ENCODE measurements around the gene SMIM29. TPM values are rescaled to one million over a fixed set of nuclear protein-coding genes. Genes with fewer than 3 reads are reported as not detected.

SMIM29 gene
- 12.3 TPM for total RNA-seq

DNA sequence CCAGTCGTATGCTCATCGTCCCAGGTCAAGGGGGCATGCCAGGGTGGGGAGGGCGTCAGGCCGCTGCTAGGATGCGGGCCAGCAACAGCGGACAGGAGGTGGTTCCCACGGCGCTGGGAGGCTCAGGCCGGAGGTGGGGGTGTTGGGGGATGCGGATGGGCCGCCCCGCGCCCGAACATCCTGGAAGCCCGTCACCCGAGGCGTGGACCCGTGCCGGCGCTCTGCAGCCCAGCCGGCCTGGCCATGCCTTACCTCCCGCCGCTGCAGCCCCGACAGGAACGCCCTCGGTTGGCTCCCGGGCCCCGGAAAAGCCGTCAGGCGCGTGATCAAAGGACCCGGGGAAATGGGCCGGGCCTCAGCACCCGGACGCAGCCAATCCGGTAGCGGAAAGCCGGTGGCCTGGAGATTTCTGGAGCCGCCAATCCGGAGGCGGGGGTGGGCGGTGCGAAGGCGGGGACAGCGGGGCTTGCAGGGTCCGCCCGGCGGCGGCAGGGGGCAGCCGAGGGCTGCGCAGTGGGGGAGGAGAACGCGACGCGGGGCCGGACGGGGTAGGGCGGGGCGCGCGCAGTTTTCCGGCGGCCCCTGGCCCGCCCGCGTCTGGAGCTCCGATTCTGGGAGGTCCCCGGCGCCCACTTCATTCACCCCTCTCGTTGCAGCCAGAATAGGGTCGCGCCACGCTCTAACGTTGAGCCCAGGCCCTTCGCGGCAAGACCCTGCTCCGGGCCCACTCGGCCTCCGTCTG lies at the start of gene SMIM29:
SMIM29 (minus strand) TSS at position 280 of the 742 bp plus-strand sequence. CDS start 1,215 bp downstream, outside the sequence.
- Histone ChIP-seq H3K27me3 (ENCODE audit: insufficient read depth, low read length) (no peaks in the 10 kb centered on the region), H3K9me3 (ENCODE audit: low read depth, low read length) (no peaks in the 10 kb centered on the region), H3K4me3 (ENCODE audit: low read length) (peak within 1 kb of the TSS; percentile 64)

DNA sequence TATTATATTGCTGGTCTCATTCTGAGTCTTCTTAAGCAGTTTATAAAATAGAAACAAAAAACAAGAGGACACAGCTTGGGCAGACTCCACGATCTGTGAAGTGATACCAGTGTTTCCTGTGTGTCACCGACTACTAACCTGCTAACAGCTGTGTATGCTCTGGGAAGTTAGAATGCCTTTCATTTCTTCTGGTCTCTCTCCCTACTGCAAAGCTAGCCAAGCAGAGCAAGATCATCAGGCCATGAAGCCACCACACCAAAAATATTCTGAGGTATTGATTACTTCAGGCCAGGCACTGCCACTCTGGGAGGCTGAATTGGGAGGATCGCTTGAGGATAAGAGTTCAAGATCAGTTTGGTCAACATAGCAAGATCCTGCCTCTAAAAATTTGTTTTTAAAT lies 46.9 kb upstream of the SMIM29 start:
- peaks cover 25% of the 10 kb centered on the region for H3K4me1 ChIP-seq (ENCODE audit: insufficient read depth, low read length)
- no peak overlapping the region for H3K4me3 ChIP-seq (ENCODE audit: low read length)
- H3K27me3 ChIP-seq (ENCODE audit: insufficient read depth, low read length) = no peaks in the 10 kb centered on the region
- no peaks in the 10 kb centered on the region for H3K9me3 ChIP-seq (ENCODE audit: low read depth, low read length)

More for the DNA sequence above, at the start of gene SMIM29:
- H3K4me1 ChIP-seq (ENCODE audit: insufficient read depth, low read length) = peaks cover 33% of the 10 kb centered on the region

DNA sequence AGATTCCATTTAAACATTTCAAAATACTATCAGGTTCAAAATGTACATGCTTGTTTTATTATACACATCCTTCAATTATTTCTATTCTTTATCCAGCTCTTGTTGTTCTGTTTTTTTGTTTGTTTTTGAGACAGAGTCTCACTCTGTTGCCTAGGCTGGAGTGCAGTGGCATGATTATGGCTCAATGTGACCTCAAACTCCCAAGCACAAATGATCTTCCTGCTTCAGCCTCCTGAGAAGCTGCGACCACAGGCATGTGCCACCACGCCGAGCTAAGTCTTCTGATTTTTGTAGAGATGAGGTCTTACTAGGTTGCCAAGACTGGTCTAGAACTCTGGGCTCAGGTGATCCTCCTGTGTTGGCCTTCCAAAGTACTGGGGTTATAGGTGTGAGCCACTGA lies 44.1 kb upstream of the SMIM29 start:
- Histone ChIP-seq H3K4me1 (ENCODE audit: insufficient read depth, low read length) (peaks cover 28% of the 10 kb centered on the region), H3K27me3 (ENCODE audit: insufficient read depth, low read length) (no peaks in the 10 kb centered on the region)

DNA sequence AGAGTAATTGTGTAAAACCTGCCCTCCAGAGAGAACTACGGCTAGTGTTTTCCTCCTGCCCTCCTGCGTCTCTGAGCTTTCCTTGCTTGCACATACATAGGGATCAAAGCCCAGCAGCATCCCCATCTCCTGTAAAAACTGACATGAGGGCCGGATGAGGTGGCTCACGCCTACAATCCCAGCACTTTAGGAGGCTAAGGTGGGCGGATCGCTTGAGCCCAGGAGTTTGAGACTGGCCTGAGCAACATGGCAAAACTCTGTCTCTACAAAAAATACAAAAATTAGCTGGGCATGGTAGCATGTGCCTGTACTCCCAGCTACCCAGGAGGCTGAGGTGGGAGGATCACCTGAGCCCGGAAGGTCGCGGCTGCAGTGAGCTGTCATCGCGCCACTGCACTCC lies 40.3 kb upstream of the SMIM29 start:
- Histone ChIP-seq H3K9me3 (ENCODE audit: low read depth, low read length) (no peaks in the 10 kb centered on the region), H3K4me3 (ENCODE audit: low read length) (no peak overlapping the region), H3K4me1 (ENCODE audit: insufficient read depth, low read length) (peaks cover 52% of the 10 kb centered on the region), H3K27me3 (ENCODE audit: insufficient read depth, low read length) (no peaks in the 10 kb centered on the region)

More for the DNA sequence above, 44.1 kb upstream of the SMIM29 start:
- Histone ChIP-seq H3K9me3 (ENCODE audit: low read depth, low read length) (no peaks in the 10 kb centered on the region), H3K4me3 (ENCODE audit: low read length) (no peak overlapping the region)

DNA sequence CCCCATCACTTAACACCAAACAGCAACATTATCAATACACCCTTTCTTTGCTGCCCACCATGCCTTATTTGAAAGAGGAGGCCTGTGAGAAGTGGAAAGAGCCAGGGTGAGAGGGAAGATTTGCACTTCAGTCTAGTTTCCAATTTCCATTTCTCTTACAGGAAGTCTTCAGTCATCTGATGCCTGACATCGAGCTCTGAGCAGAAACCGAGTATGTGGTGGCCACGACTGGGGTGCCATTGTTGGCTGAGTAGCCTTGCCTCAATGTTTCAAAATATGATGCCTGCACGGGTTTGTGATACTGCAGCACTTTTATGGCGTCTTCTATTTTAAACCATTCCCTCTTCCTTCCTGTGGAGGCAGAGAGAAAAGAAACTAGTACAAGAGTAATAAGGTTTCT lies 39.8 kb upstream of the SMIM29 start:
- no peaks in the 10 kb centered on the region for H3K27me3 ChIP-seq (ENCODE audit: insufficient read depth, low read length)
- H3K4me1 ChIP-seq (ENCODE audit: insufficient read depth, low read length) = peaks cover 58% of the 10 kb centered on the region
- no peaks in the 10 kb centered on the region for H3K9me3 ChIP-seq (ENCODE audit: low read depth, low read length)
- no peak overlapping the region for H3K4me3 ChIP-seq (ENCODE audit: low read length)

DNA sequence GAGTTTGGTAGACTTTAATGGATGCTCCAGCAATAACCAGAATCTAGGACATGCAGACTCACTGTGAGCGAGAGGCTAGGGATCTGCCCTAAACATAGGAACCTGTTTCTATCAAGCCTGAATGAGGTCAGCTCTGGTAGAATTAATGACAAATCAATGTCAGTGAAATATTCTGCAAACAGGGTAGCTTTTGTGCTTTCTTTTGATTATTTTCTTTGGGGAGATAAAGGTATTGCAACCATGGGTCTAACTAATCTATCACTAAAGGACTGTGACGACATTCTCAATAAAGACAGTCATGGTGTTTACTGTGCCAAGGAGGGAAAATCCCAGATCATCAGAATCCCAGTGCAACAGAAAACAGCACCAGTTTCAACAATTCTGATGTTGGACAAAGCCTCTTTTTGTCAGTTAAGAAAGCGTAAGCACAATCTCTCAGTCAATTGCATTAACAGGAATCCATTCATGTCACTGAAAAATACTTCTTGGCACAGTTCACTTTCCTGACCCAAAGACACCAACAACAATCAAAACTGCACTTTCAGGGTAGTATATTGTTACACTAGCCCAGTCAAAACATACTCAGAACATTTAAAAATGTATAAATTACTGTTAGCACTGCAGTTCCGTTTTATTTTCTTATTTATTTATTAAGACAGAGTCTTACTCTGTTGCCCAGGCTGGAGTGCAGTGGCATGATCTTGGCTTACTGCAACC lies 36.8 kb upstream of the SMIM29 start:
- Histone ChIP-seq H3K4me1 (ENCODE audit: insufficient read depth, low read length) (peaks cover 72% of the 10 kb centered on the region), H3K27me3 (ENCODE audit: insufficient read depth, low read length) (no peaks in the 10 kb centered on the region), H3K9me3 (ENCODE audit: low read depth, low read length) (no peaks in the 10 kb centered on the region), H3K4me3 (ENCODE audit: low read length) (no peak overlapping the region)

DNA sequence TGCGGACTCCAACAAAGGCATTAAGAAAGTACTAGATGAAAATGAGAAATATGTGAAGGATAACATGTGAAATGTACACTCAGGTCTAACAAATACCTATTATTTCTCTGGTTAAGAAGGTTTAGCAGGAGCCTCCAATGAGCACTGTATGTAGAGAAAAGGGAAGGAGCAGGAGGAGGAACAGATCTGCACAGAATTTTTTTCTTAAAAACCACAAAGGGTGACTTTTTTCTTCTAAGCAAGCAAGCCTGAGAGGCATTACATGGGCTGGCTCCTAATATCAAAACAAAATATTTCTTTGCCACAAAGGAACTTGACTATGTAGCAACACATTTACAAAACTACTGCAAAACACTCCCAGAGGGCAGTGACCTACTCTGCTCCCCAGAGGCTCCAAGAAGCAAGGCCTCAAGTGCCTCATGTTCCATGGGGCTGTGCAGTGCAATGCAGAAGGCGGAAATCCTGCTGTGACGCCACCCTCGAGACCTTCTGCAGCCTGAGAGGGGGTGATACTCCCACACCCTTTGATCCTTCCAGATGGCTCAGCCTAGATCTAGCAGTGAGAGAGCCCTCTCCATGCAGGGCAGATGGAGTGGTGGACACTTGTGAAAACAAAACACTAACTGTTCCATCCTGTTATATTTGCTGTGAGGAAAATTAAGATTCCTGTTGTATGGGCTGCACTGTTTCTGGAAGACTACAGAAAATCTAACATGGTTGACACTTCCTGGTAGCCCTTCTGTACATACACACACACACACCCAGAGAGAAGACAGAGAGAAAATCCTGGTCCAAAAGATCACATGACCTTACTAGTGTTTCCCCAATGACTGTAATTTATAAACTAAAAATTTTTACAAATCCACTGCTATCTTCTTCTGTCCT lies 36.0 kb upstream of the SMIM29 start:
- Histone ChIP-seq H3K27me3 (ENCODE audit: insufficient read depth, low read length) (no peaks in the 10 kb centered on the region), H3K9me3 (ENCODE audit: low read depth, low read length) (no peaks in the 10 kb centered on the region), H3K4me3 (ENCODE audit: low read length) (no peak overlapping the region), H3K4me1 (ENCODE audit: insufficient read depth, low read length) (peaks cover 77% of the 10 kb centered on the region)

DNA sequence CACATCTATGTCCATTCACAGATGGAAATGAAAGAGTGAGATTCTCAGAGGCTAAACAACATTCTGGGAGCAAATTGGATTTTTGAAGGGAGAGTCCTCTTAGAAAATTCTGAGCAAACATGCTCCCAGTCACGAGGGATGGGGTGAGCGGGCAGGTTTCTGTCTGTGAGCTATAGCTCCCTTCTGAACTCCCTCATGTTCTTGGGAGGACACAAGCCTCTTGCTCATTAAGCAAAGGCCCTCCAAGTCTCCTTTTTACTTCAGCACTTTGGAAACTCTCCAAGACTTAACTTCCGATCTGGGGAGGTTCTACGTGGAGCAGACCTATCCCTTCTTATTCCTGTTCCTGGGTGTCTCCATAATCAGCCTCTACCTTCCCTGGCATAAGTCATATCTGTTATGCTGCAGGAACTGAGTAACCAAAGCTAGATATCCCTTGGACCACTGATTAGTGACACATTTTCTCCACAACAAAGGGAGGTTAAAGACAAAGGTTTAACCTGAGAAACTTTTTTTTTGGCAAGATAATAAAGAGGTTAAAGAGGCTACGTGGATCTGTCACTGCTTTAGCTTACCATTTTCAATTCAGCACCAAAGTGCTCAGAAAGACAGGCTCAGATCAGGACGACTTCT lies 33.0 kb upstream of the SMIM29 start:
- peaks cover 64% of the 10 kb centered on the region for H3K4me1 ChIP-seq (ENCODE audit: insufficient read depth, low read length)
- no peak overlapping the region for H3K4me3 ChIP-seq (ENCODE audit: low read length)
- no peaks in the 10 kb centered on the region for H3K9me3 ChIP-seq (ENCODE audit: low read depth, low read length)
- no peaks in the 10 kb centered on the region for H3K27me3 ChIP-seq (ENCODE audit: insufficient read depth, low read length)

DNA sequence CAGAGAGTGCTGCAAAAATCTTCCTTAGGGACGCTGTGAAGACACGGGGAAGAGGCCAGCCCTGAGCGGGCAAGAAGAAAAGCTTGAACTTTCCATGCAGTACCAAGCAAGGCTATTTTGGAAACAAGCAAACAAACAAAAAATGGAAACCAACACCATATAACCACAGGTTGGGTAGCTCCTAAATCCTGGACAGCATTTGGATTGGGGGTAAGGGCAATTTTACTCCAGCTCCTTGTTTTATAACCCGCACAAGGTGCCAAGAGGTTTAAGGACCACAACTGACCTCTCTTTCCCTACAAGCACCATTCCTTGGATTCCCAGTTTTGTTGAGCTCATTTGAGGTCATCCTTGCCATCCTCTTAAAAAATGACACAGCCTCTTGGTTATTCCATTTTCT lies 31.4 kb upstream of the SMIM29 start:
- Histone ChIP-seq H3K4me3 (ENCODE audit: low read length) (no peak overlapping the region), H3K27me3 (ENCODE audit: insufficient read depth, low read length) (no peaks in the 10 kb centered on the region), H3K9me3 (ENCODE audit: low read depth, low read length) (no peaks in the 10 kb centered on the region), H3K4me1 (ENCODE audit: insufficient read depth, low read length) (peaks cover 51% of the 10 kb centered on the region)

DNA sequence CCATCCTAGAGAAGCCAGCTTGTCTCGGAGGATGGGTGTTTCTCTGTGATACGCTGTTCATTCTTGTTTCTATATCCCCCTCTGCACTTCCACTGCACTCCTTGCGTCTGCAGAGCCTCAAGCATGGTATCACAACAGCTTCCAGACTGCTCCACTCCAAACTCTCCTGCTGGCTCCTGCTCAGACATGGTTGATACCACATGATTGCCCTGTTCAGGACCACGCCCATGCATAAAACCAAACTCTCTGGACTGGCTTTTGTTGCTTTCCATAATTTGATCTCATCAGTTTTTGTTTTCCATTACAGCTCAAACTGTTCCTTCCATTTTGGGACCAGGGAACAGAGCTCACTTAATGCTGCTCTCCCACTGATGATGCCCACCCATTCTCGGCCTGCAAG lies 30.0 kb upstream of the SMIM29 start:
- Histone ChIP-seq H3K9me3 (ENCODE audit: low read depth, low read length) (no peaks in the 10 kb centered on the region), H3K4me1 (ENCODE audit: insufficient read depth, low read length) (peaks cover 41% of the 10 kb centered on the region), H3K27me3 (ENCODE audit: insufficient read depth, low read length) (no peaks in the 10 kb centered on the region), H3K4me3 (ENCODE audit: low read length) (no peak overlapping the region)

DNA sequence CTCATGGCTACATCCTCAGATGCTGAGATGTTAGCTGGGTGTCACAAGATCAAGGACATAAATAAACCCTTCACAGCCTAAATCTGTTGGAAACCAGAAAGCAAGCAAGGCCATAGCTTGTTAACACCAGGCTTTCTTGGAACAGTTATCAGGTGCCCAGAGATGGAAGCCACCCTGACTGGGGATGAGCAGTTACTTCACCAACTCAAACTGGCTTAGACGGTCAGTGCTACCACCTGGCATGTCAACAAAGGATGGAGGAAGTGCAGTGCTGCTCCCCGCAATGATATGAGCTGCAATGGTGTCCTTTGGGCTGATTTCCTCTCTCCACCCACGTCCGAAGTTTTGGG lies 28.9 kb upstream of the SMIM29 start:
- Histone ChIP-seq H3K4me3 (ENCODE audit: low read length) (no peak overlapping the region), H3K4me1 (ENCODE audit: insufficient read depth, low read length) (peaks cover 41% of the 10 kb centered on the region)

DNA sequence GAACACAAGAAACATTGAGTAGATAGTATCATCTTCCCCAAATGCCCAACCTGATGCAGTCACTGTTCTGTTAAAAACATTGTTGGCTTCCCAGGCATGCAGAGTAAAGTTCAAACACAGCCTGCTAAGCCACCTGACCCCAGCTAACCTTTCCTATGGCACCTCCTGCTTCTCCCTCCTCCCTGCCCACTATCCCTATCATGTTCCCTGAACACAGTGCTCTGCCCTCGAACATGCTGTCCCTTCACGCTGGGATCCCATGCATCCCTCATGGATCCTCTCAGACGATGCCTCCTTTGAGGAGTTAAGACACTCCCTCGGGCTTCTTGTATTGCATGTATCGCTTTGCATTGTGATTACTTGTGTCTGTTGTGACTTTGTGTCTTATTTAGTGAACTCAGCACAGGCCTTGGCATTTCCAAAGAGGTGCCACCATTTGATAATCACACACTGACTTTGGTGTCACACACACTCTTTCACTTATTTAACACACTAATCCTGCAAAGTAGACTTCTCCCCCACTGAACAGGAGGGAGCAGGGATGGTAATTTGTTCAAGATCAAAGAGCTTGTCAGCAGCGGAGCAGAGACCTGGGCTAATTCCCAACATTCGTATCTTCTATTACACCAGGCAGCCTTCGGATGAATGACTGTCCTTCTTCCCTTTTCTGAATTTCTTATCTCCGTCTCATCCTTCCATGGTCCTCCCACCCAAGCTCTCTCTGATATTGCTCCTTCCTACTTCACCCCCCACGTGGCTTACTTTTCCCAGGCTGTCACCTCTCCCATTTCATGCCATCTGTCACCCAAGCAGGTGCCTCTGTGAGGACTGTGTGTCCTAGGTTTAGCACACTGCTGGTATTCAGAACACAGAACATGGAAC lies 28.3 kb upstream of the SMIM29 start:
- Histone ChIP-seq H3K4me3 (ENCODE audit: low read length) (no peak overlapping the region), H3K4me1 (ENCODE audit: insufficient read depth, low read length) (peaks cover 41% of the 10 kb centered on the region), H3K9me3 (ENCODE audit: low read depth, low read length) (no peaks in the 10 kb centered on the region), H3K27me3 (ENCODE audit: insufficient read depth, low read length) (no peaks in the 10 kb centered on the region)

More for the DNA sequence above, 28.9 kb upstream of the SMIM29 start:
- no peaks in the 10 kb centered on the region for H3K9me3 ChIP-seq (ENCODE audit: low read depth, low read length)
- no peaks in the 10 kb centered on the region for H3K27me3 ChIP-seq (ENCODE audit: insufficient read depth, low read length)

DNA sequence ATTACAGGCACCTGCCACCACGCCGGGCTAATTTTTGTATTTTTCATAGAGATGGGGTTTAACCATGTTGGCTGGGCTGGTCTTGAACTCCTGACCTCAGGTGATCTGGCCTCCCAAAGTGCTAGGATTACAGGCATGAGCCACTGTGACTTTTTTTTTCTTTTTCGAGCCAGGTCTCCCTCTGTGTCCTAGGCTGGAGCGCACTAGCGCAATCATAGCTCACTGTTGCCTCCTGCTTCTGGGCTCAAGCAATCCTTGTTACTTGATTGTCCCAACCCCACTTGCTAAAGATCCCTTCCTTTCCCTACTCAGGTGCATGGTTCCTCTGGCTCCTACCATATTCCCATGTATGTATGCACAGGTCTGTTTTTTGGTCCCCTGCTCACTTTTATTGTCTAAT lies 27.4 kb upstream of the SMIM29 start:
- peaks cover 49% of the 10 kb centered on the region for H3K4me1 ChIP-seq (ENCODE audit: insufficient read depth, low read length)

More for the DNA sequence above, 27.4 kb upstream of the SMIM29 start:
- Histone ChIP-seq H3K9me3 (ENCODE audit: low read depth, low read length) (no peaks in the 10 kb centered on the region), H3K27me3 (ENCODE audit: insufficient read depth, low read length) (no peaks in the 10 kb centered on the region), H3K4me3 (ENCODE audit: low read length) (no peak overlapping the region)

All from mononuclear cell (primary cell).